Breast epithelium (tissue), 4 donors: ENCODE data around the gene MUC12. TPM values are rescaled to one million over a fixed set of nuclear protein-coding genes. Genes with fewer than 3 reads are reported as not detected.
"Not testable (repeated sequence)": the region's sequence is repeated elsewhere in the genome, so short reads cannot be mapped to it uniquely, and the experiment has no call there.

Experiments
- DNase-seq, 2 donors: peaks; one replicate each; pipeline ENCODE4 v3.0.0-alpha.2; 2019; ENCODE audit warnings: low spot score in 2 of 2
- H3K27ac ChIP-seq, 2 donors: fragments of 200-600 bp; sonication (generic) in 1 of 2; one replicate each; pipeline ENCODE4 v1.5.1; 2016 to 2019; ENCODE audit warnings: mild to moderate bottlenecking in 1 of 2
- H3K27me3 ChIP-seq, 2 donors: fragments of 200-600 bp; sonication (generic) in 1 of 2; one replicate each; pipeline versions ENCODE4 v1.5.1 to v1.6.0; 2017 to 2019; ENCODE audit warnings: control low read depth in 1 of 2, mild to moderate bottlenecking in 1 of 2
- H3K36me3 ChIP-seq: fragments of 200-600 bp; one replicate; pipeline ENCODE4 v1.5.1; 2019
- H3K4me1 ChIP-seq, 2 donors: fragments of 200-600 bp; sonication (generic); one replicate each; pipeline ENCODE4 v1.5.1; 2016 to 2019; ENCODE audit warnings: control low read depth in 1 of 2
- H3K4me3 ChIP-seq, 3 donors: fragments of 200-600 bp; sonication (generic); 1 replicate in 2 of 3; 2 replicates in 1 of 3; pipeline ENCODE4 v1.5.1; 2016 to 2019; ENCODE audit warnings: mild to moderate bottlenecking in 3 of 3, moderate library complexity in 2 of 3
- H3K9me3 ChIP-seq, 2 donors: fragments of 200-600 bp; sonication (generic) in 1 of 2; one replicate each; pipeline ENCODE4 v1.5.1; 2016 to 2019; ENCODE audit warnings: control low read depth in 1 of 2
- CTCF ChIP-seq, 3 donors: fragments of 450-650 bp; IDR thresholded peaks; one replicate each; pipeline ENCODE4 v1.5.1; 2016 to 2017; ENCODE audit warnings: antibody characterized with exemption in 3 of 3, mild to moderate bottlenecking in 3 of 3, moderate library complexity in 3 of 3
- POLR2A ChIP-seq: fragments of 450-650 bp; IDR thresholded peaks from one replicate; pipeline ENCODE4 v1.6.1; 2016; ENCODE audit warnings: antibody characterized with exemption, mild to moderate bottlenecking, moderate library complexity
- POLR2AphosphoS5 ChIP-seq, 3 donors: sonication (generic); formaldehyde crosslinking; IDR thresholded peaks; one replicate each; pipeline ENCODE4 v1.6.1; 2017; ENCODE audit warnings: antibody characterized with exemption in 3 of 3
- intact Hi-C: fragments of 100-400 bp; cut with DNase I; formaldehyde crosslinking; loops from one replicate; pipeline ENCODE4 v1.15.1; 2023; ENCODE audit warnings: low total_unique reads
- total RNA-seq, 3 donors: library from RNA; depleted of rRNA; stranded (reverse); fragments of >200 nt; gene quantifications; one replicate each; pipeline ENCODE4 v1.1.0, GENCODE V29; 2016

MUC12 gene
- total RNA-seq, 3 donors from 2014 or later: 1.4 to 5.2 TPM; not detected in 1

DNA sequence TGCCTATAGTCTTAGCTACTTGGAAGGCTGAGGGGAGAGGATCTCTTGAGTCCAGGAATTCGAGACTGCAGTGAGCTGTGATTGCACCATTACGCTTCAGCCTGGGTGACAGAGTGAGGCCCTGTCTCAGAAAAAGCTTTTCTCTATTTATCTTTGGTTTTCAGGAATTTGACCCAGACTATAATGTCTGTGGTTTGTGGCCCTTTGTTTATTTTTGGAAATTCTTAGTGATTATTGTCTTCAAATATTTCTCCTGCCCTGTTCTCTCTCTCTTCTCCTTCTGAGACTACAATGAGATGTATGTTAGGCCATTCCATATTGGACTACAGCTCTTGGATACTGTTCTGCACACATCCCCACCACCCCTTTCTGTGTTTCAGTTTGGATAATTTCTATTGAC, 4.7 kb downstream of the MUC12 start:
- no peak for DNase-seq
- TF ChIP-seq POLR2AphosphoS5 (IDR thresholded peaks at IDR 0.05) (no peak), CTCF (IDR thresholded peaks at IDR 0.05) (no peak), POLR2A (no peak)
- Histone ChIP-seq H3K4me1 (no peaks in the 10 kb centered on the region), H3K4me3 (no peak overlapping the region), H3K9me3 (peaks cover 0 to 6% of the 10 kb centered on the region in 2 donors), H3K27me3 (peaks cover 0 to 10% of the 10 kb centered on the region in 2 donors), H3K27ac (no peak overlapping the region), H3K36me3 (no peaks in the 10 kb centered on the region)
- intact Hi-C loops: no loop called here

DNA sequence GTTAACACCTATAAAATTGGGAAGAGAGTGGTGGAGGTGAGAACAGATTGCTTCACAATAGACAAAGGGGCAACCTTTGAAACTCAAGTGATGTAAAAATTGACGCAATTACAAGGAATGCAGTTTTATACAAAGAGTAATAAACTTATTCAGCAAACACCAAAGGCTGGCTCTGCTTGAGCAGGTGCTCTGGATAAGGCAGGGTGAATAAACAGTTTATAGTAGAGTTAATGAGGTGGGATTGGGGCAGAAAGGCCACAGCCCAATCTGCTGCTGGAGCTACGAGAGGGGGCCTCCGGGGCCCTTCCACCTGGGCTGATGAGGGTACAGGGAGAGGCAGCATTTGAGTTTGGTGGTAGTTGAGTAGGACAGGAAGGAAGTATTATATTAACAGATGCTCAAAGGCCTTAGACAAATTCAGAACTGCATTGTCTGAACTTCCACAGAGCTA, 6.0 kb downstream of the MUC12 start:
- intact Hi-C loops: no loop called here
- Histone ChIP-seq H3K27ac (no peak overlapping the region), H3K9me3 (peaks cover 0 to 6% of the 10 kb centered on the region in 2 donors), H3K4me3 (no peak overlapping the region), H3K27me3 (no peaks in the 10 kb centered on the region), H3K4me1 (no peaks in the 10 kb centered on the region), H3K36me3 (no peaks in the 10 kb centered on the region)
- TF ChIP-seq POLR2AphosphoS5 (IDR thresholded peaks at IDR 0.05) (no peak), POLR2A (no peak), CTCF (IDR thresholded peaks at IDR 0.05) (no peak)
- DNase-seq: no peak

- H3K9me3 ChIP-seq: peaks cover 0 to 6% of the 10 kb centered on the region in 2 donors
- H3K4me1 ChIP-seq: no peaks in the 10 kb centered on the region
- no peak overlapping the region for H3K27ac ChIP-seq
- DNase-seq: no peak
- H3K4me3 ChIP-seq: no peak overlapping the region
- TF ChIP-seq POLR2AphosphoS5 (IDR thresholded peaks at IDR 0.05) (no peak), POLR2A (no peak), CTCF (IDR thresholded peaks at IDR 0.05) (no peak)
- intact Hi-C loops: no loop called here
- H3K27me3 ChIP-seq: no peaks in the 10 kb centered on the region
- H3K36me3 ChIP-seq: no peaks in the 10 kb centered on the region
Measured at GRCh38 chr7:100978300-100978699, 8.9 kb downstream of the MUC12 start.

- no peak overlapping the region for H3K27ac ChIP-seq
- intact Hi-C loops: no loop called here
- no peaks in the 10 kb centered on the region for H3K4me1 ChIP-seq
- no peak for DNase-seq
- no peak overlapping the region for H3K4me3 ChIP-seq
- TF ChIP-seq POLR2A (no peak), CTCF (IDR thresholded peaks at IDR 0.05) (no peak), POLR2AphosphoS5 (IDR thresholded peaks at IDR 0.05) (no peak)
- H3K36me3 ChIP-seq: no peaks in the 10 kb centered on the region
- H3K27me3 ChIP-seq: no peaks in the 10 kb centered on the region
- no peaks in the 10 kb centered on the region for H3K9me3 ChIP-seq
Measured at GRCh38 chr7:100983451-100984187, 14.3 kb downstream of the MUC12 start.

GRCh38 chr7:100984241-100984918, 15.0 kb downstream of the MUC12 start:
- intact Hi-C loops, DNase-seq: not testable (repeated sequence)

GRCh38 chr7:100985033-100985797, 15.8 kb downstream of the MUC12 start:
- not testable (repeated sequence) for H3K4me1 ChIP-seq, H3K27me3 ChIP-seq, H3K27ac ChIP-seq, DNase-seq, H3K9me3 ChIP-seq, H3K36me3 ChIP-seq, H3K4me3 ChIP-seq
- intact Hi-C loops: loop anchor here (5.0 kb wide), 1 partner anchor 507 kb away; no protein-coding TSS in a partner anchor

More at GRCh38 chr7:100984241-100984918, 15.0 kb downstream of the MUC12 start:
- H3K27me3 ChIP-seq, H3K9me3 ChIP-seq, H3K4me3 ChIP-seq, H3K4me1 ChIP-seq, H3K36me3 ChIP-seq, H3K27ac ChIP-seq: not testable (repeated sequence)
